UCSD-AML1 (cell line): ENCODE results near the gene EPX.

Experiments
- DNase-seq: peaks from one replicate; lab custom pipeline; 2025; ENCODE audit not compliant: unreplicated experiment; lab: John Stamatoyannopoulos, UW

EPX gene

GRCh38 chr17:58224315-58224714, 31.8 kb downstream of the EPX start:
- no peak for DNase-seq

DNA sequence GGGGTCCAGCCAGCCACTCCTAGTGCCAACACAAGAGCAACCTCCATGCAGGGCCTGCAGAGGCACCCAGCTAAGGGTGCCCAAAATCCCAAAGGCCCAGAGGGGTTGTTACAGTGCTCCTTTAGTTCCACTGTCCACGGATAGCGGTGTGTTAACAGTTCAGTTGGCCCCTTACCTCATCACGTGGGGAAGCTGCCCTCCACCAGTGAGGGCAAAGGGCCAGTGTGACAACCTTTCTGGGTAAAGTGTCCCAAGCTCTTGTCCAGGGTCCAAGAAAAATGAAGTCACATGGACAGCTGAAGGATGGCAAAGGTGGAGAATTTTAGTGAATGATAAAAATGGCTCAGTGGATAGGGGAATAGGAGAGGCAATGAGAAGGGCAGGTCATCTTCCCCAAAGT, 35.2 kb downstream of the EPX start:
- no peak for DNase-seq

DNA sequence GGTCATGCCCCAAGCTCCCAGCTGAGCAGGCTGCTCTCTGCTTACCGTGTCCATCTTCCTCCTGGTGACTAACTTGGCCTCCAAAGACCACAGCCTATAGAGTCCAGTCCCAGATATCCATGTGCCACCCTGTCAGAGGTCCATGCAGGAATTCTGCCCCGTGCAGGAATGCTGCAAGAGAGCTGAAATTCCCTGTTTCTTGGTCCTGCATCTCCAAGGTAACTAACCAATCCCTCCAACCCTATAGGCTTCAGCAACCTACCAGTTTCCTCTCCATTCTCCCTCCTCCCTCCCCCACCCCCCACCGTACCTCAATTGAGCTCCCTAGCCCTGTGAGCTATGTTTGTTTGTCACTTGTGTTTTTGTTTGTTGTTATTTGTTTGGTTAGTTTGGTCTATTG, 36.2 kb downstream of the EPX start:
- DNase-seq: no peak

GRCh38 chr17:58229384-58229783, 36.9 kb downstream of the EPX start:
- DNase-seq: no peak

DNA sequence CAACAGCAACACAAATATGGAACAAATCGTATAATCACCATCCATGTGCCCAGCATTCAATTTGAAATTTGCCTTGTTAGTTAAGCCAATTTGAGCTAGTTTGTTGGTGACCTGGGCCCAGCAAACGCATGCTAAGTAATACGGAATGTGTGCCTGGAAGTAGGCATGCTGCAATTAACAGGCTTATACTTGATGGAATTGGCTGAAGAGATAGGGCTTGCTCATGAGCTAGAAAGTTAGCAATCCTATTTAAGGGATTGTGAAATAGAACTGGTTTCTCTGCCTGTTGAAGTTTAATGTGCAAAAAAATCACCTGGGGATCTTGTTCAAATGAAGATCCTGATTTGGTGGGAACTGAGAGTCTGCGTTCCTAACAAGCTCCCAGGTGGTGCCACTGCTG, 37.4 kb downstream of the EPX start:
- no peak for DNase-seq

DNA sequence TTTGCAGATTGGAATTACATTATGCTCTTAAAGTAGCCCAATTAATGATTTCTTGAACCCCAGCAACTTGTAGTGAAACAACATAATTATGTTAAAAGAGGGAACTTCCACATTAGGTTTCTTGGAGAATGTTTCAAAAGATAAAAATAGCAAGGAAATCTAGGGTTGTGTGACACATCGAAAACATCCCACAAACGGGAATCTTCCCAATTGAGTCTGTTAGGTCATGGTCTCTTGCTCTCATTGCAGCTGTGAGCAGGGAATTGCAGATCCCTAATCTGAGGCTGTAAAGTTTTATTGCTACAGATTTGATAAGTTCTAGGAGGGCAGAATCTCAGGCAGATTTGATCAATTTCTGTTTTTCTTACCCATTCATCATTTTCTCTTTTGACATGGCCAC, 39.1 kb downstream of the EPX start:
- DNase-seq: no peak

DNA sequence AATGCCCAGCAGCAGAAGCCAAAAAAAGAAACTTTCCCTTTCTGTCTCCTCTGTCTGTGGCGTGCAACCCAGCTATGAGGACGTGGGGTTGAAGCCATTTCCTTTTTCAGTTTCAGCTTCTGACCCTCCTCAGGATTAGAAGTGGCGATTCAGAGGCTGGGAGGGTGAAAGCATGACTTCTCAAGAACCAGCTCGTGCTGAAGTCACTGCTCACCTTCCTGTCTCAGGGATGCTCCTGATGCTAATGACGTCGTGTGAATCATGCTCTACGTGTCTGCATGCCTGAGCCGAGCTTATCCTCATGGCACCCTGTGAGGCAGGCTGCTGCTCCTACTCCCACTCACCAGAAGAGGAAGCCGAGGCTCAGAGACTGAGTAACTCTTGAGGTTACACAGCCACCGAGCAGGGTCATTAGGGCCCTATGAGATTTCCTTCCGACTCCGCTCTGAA, 40.2 kb downstream of the EPX start:
- peak; percentile 75 for DNase-seq

- no peak for DNase-seq
These were observed 41.0 kb downstream of the EPX start for GRCh38 chr17:58233543-58233942.

GRCh38 chr17:58234512-58234911, 42.0 kb downstream of the EPX start:
- DNase-seq: no peak

GRCh38 chr17:58235821-58236220, 43.3 kb downstream of the EPX start:
- DNase-seq: no peak

DNA sequence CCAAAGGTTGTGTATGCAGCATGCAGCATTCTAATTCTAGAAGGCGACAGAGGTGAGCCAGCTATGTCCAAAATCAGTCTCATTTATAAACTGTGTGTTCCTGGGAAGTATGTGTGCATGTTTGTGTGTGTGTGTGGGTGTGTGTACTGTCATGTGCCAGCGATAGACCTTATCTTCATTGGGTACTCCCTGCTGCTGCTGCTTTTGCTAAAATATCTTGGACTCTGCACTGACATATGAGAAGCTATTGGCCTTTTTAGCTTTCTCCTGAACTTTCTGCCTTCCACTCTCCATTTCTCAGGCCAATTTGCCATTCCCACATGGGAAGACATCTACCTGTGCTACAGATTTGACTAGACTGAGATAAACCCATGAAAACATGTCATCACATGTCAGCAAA, 43.9 kb downstream of the EPX start:
- no peak for DNase-seq

- DNase-seq: no peak
These were observed 45.7 kb downstream of the EPX start, which contains the start of gene LPO for GRCh38 chr17:58238147-58238634. Gene LPO (plus strand): TSS chr17:58238584. CDS start chr17:58242980, 4,396 bp downstream.

GRCh38 chr17:58239987-58240386, 47.5 kb downstream of the EPX start:
- DNase-seq: no peak

- DNase-seq: no peak
These were observed 49.8 kb downstream of the EPX start for GRCh38 chr17:58242171-58242784.

DNA sequence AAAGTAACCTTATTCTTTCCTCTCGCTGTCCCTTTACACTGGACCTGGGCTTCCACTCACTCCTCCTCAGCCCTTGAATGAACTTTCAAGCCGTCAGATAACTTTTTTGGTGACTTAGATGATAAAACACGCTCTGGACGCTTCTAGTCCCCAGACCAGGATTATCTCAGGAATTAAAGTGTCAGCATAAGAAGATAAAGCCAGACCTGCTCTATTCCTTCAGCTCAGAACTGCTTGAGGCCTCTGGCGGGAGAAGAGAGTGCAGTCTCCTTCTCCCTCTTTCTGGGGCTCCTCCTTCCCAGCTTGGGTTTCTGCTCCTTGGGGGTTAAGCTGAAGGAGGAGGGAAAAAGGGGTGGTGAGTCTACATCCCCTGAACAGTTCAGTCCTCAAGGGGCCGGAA, 52.4 kb downstream of the EPX start:
- no peak for DNase-seq

DNA sequence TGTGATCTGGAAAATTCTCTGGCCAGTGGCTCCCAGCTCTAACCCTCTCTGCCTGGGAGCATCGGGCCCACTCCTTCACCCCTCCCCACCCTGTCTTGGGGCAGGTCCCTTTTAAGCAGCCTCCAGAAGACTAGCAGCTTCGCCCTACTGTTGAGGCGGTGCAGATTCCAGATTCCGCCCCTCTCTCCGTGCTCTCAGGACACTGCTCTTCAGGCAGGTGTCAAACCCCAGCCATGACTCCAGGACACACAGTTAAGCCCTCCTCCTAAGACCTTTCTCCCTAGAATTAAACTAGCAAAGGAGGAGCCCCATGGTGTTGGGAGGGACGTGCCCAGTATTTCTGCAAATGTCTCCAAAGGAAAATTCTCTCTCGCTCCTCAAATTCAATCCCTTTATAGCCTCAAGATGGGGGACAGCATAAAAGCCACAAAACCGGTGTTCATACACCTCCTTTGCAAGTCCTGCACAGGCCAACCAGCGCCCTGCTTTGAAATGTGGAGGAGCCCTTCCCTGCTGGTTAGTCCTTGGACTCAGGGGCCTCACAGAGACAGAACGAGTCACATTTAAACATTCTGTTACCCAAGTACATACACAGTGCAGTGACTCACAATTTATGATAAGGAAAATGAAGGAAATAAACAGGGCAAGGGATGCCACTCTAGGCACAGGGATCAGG, 53.0 kb downstream of the EPX start:
- no peak for DNase-seq

DNA sequence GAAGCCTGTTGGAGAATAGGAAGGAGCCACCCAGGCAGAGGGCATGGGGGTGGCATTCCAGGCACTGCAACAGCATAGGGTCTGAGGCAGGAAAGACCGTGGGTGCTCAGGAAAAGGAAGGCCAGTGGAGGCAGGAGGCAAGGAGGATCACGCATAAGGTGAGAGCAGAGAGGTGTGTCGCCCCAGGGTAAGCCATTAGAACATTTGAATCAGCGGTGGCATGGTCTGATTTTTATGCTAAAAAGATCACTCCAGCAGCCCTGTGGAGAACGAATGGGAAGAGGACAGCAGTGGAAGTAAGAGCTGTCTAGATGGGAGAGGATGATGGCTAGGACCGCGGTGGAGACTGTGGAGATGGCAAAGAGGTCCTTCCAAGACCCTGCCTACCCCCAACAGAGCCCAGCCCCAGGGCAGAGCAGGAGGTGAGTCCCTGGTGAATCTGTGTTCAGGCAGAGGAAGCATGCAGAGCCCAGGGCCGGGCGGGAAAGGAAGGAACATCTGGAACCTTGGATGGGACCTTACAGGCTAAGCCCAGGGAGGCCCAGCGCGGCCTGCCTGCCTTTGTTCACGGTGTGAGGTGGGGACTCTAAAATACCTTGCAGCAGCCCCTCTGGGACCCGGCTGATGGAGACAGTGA, 53.7 kb downstream of the EPX start:
- no peak for DNase-seq

- no peak for DNase-seq
These were observed 54.3 kb downstream of the EPX start for GRCh38 chr17:58246781-58247180.

DNA sequence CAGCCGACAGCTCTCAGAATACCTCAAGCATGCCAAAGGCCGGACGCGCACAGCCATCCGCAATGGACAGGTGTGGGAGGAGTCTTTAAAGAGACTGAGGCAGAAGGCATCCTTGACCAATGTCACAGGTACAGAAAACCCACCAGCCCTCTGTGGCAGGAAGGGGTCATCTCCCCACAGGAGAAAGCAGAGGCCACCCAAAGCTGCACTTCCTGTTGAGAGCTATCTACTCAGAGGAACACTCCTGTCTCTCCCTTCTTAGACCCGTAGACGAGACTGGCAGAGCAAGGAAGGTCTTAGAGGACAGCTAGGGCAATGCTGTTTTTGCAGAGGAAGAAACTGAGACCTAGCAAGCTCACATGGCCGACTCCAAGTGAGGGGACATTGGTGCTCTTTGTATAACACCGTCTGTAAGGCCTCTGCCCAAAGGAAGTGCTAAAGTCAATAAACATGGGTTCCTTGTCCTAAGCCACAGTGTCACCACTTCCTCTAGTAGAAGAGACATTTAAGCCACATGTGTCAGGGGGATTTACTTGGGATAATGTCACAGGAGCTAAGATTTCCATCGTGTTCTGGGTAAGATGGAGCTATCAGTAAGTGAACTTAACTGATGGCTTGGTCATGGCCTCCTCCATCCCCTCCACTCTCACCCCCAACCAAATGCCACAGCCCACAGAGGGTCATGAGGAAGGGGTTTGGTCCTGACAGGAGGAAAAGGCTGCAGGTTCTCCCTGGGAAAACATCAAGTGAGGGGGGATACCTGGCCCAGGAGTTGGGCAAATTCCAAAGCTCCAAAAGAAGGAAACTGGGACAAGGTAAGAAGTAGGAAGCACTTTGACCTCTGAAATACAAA, 55.2 kb downstream of the EPX start:
- peak; percentile 48 for DNase-seq

- no peak for DNase-seq
These were observed 56.4 kb downstream of the EPX start for GRCh38 chr17:58248955-58249269.
